ENCODE results near the gene IL9R.

The IL9R gene

DNA sequence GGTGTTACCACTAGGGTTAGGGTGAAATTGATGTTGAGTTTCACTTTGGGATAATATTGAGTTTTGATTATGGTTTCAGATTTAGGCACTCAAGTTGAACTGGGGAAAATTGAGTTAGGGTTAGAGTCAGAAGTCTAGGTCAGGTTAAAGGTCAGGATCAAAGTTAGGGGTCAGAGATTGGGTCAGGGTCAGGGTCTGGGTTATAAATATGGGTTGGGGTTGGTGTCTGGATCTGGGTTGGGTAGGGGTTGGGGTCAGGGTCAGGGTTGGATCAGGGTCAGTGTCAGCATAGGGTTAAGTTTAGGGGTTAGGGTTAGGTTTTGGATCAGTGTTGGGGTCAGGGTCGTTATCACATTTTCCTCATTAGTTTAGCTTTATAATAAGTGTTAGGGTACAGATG lies 42.7 kb upstream of the IL9R start:
- Histone ChIP-seq H3K4me2 (ENCODE audit: low read depth, low read length, poor library complexity, severe bottlenecking) (no peak overlapping the region), H3K9ac (ENCODE audit: low read length) (no peak overlapping the region), H4K20me1 (ENCODE audit: low read depth, low read length) (no peaks in the 10 kb centered on the region), H3K27ac (ENCODE audit: low read depth, low read length) (no peak overlapping the region), H3F3A (ENCODE audit: insufficient read depth) (no peaks in the 10 kb centered on the region), H2AFZ (ENCODE audit: low read depth, low read length, severe bottlenecking) (no peak overlapping the region), H3K9me3 (ENCODE audit: insufficient read depth, low read length) (no peaks in the 10 kb centered on the region), H3K4me3 (ENCODE audit: insufficient read depth, low read length, poor library complexity, severe bottlenecking) (no peak overlapping the region), H3K9me2 (replicated peaks; ENCODE audit: insufficient read depth, low read length) (no peaks in the 10 kb centered on the region), H3K79me2 (ENCODE audit: insufficient read depth, low read length) (no peaks in the 10 kb centered on the region), H3K36me3 (ENCODE audit: low read length) (no peaks in the 10 kb centered on the region), H3K27me3 (ENCODE audit: low read length) (no peaks in the 10 kb centered on the region)
- TF ChIP-seq EZH2phosphoT487 (conservative IDR thresholded peaks at IDR 0.05; ENCODE audit: low read length) = no peak
- TF ChIP-seq, protein P1, sequence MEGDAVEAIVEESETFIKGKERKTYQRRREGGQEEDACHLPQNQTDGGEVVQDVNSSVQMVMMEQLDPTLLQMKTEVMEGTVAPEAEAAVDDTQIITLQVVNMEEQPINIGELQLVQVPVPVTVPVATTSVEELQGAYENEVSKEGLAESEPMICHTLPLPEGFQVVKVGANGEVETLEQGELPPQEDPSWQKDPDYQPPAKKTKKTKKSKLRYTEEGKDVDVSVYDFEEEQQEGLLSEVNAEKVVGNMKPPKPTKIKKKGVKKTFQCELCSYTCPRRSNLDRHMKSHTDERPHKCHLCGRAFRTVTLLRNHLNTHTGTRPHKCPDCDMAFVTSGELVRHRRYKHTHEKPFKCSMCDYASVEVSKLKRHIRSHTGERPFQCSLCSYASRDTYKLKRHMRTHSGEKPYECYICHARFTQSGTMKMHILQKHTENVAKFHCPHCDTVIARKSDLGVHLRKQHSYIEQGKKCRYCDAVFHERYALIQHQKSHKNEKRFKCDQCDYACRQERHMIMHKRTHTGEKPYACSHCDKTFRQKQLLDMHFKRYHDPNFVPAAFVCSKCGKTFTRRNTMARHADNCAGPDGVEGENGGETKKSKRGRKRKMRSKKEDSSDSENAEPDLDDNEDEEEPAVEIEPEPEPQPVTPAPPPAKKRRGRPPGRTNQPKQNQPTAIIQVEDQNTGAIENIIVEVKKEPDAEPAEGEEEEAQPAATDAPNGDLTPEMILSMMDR (IDR thresholded peaks at IDR 0.05; ENCODE audit: insufficient read depth, low read length, poor library complexity, severe bottlenecking) = no peak

DNA sequence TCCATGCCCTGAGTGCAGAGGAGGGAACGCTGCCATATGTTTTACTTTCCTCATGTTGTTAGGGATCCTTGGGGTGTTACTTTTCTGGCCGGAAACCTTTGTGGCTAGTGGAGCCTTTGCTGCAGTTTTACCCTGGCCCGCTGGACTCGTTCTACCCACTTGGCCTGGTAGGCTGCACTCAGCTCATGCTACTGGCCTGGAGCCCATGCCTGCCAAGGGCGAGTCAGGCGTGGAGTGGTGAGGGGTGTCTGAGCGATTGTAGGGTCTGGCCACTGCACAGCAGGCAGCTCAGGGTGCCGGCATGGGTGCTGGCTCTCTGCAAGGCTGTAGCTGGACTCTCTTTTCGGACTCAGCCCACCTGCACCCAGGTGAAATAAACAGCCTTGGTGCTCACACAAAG lies 41.4 kb upstream of the IL9R start:
- no peaks in the 10 kb centered on the region for H3F3A ChIP-seq (ENCODE audit: insufficient read depth)
- no peaks in the 10 kb centered on the region for H3K9me2 ChIP-seq (replicated peaks; ENCODE audit: insufficient read depth, low read length)
- H3K4me3 ChIP-seq (ENCODE audit: insufficient read depth, low read length, poor library complexity, severe bottlenecking) = no peak overlapping the region
- H3K9ac ChIP-seq (ENCODE audit: low read length) = no peak overlapping the region
- H3K27ac ChIP-seq (ENCODE audit: low read depth, low read length) = no peak overlapping the region
- TF ChIP-seq, protein P1 (IDR thresholded peaks at IDR 0.05; ENCODE audit: insufficient read depth, low read length, poor library complexity, severe bottlenecking) = no peak
- TF ChIP-seq EZH2phosphoT487 (conservative IDR thresholded peaks at IDR 0.05; ENCODE audit: low read length) = no peak
- no peaks in the 10 kb centered on the region for H3K79me2 ChIP-seq (ENCODE audit: insufficient read depth, low read length)
- H3K27me3 ChIP-seq (ENCODE audit: low read length) = no peaks in the 10 kb centered on the region
- H3K9me3 ChIP-seq (ENCODE audit: insufficient read depth, low read length) = no peaks in the 10 kb centered on the region
- no peak overlapping the region for H3K4me2 ChIP-seq (ENCODE audit: low read depth, low read length, poor library complexity, severe bottlenecking)
- no peak overlapping the region for H2AFZ ChIP-seq (ENCODE audit: low read depth, low read length, severe bottlenecking)
- H3K36me3 ChIP-seq (ENCODE audit: low read length) = no peaks in the 10 kb centered on the region
- no peaks in the 10 kb centered on the region for H4K20me1 ChIP-seq (ENCODE audit: low read depth, low read length)

DNA sequence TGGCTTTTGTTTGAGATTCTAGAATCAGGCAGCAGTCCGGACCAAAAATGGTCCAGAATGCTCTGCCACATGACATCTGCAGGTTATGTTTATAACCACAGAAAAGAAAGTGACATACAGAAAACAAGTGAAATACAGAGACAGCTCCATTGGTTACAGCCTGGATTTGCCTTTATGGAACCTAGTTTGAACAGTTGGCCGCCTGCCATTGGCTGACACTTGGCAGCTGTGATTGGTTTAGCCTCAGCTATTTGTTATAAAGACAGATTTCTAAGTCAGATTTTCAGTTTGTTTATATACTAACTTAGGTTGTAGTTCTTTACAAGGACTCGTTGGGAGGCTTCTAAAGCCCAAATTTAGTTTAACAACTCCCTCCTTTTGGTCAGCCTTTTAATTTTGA lies 40.8 kb upstream of the IL9R start:
- no peak for TF ChIP-seq EZH2phosphoT487 (conservative IDR thresholded peaks at IDR 0.05; ENCODE audit: low read length)
- TF ChIP-seq, protein P1 (IDR thresholded peaks at IDR 0.05; ENCODE audit: insufficient read depth, low read length, poor library complexity, severe bottlenecking) = no peak
- H3F3A ChIP-seq (ENCODE audit: insufficient read depth) = no peaks in the 10 kb centered on the region
- no peaks in the 10 kb centered on the region for H3K9me3 ChIP-seq (ENCODE audit: insufficient read depth, low read length)
- H3K79me2 ChIP-seq (ENCODE audit: insufficient read depth, low read length) = no peaks in the 10 kb centered on the region
- no peak overlapping the region for H3K4me3 ChIP-seq (ENCODE audit: insufficient read depth, low read length, poor library complexity, severe bottlenecking)
- no peaks in the 10 kb centered on the region for H3K9me2 ChIP-seq (replicated peaks; ENCODE audit: insufficient read depth, low read length)
- H3K4me2 ChIP-seq (ENCODE audit: low read depth, low read length, poor library complexity, severe bottlenecking) = no peak overlapping the region
- no peaks in the 10 kb centered on the region for H3K36me3 ChIP-seq (ENCODE audit: low read length)
- no peaks in the 10 kb centered on the region for H4K20me1 ChIP-seq (ENCODE audit: low read depth, low read length)
- no peak overlapping the region for H3K9ac ChIP-seq (ENCODE audit: low read length)
- no peak overlapping the region for H3K27ac ChIP-seq (ENCODE audit: low read depth, low read length)
- no peak overlapping the region for H2AFZ ChIP-seq (ENCODE audit: low read depth, low read length, severe bottlenecking)
- H3K27me3 ChIP-seq (ENCODE audit: low read length) = no peaks in the 10 kb centered on the region
